Panc1 (cell line): ENCODE results near the gene C2CD2L. TPM values are rescaled to one million over a fixed set of nuclear protein-coding genes. Genes with fewer than 3 reads are reported as not detected.

Experiments
- ATAC-seq: fragments of 200-7000 bp; cut with Tn5 transposase; 2 replicates; pipeline ENCODE4 v1.9.1; 2020; ENCODE audit warnings: mild to moderate bottlenecking, moderate library complexity
- BruUV-seq: library from RNA; stranded (reverse); fragments of 400-500 nt; replicated peaks from 2 replicates; lab custom pipeline; 2021; lab: Mats Ljungman, UMichigan
- CTCF ChIA-PET: fragments of 300-600 bp; sonication (Branson Sonifier 250); formaldehyde crosslinking; loops from one replicate; lab custom pipeline; 2022; ENCODE audit warnings: antibody characterized with exemption; lab: Charles Lee
- POLR2A ChIA-PET: fragments of 300-600 bp; sonication (Branson Sonifier 250); formaldehyde crosslinking; loops from one replicate; lab custom pipeline; 2022; ENCODE audit warnings: antibody characterized with exemption; lab: Charles Lee
- DNase-seq: peaks from one replicate; pipeline ENCODE4 v3.0.0-alpha.2; 2010; ENCODE audit warnings: low read depth, low spot score
- H3K27ac ChIP-seq: 2 replicates; pipeline ENCODE4 v1.5.1; 2011; ENCODE audit warnings: mild to moderate bottlenecking, low read length, inconsistent platforms
- H3K27me3 ChIP-seq: fragments of 200-500 bp; sonication (Bioruptor generic); 2 replicates; pipeline ENCODE4 v1.6.0; 2014; ENCODE audit warnings: low read length, inconsistent platforms; ENCODE audit not compliant: control insufficient read depth, insufficient read depth
- H3K36me3 ChIP-seq: fragments of 200-500 bp; sonication (Bioruptor generic); 2 replicates; pipeline ENCODE4 v1.5.1; 2014; ENCODE audit warnings: inconsistent platforms, mild to moderate bottlenecking, low read length, moderate library complexity; ENCODE audit not compliant: control insufficient read depth, insufficient read depth
- H3K4me1 ChIP-seq: 2 replicates; pipeline ENCODE4 v1.5.1; 2011; ENCODE audit warnings: inconsistent platforms, mild to moderate bottlenecking, low read length, moderate library complexity; ENCODE audit not compliant: control insufficient read depth, insufficient read depth
- H3K4me3 ChIP-seq, 2 experiments: 2 replicates each; pipeline ENCODE4 v1.5.1; 2011 to 2012; ENCODE audit warnings: low read depth in 2 of 2, low read length in 2 of 2, mild to moderate bottlenecking in 2 of 2, inconsistent platforms in 1 of 2, moderate library complexity in 1 of 2
- H3K9me3 ChIP-seq: fragments of 200-500 bp; sonication (Bioruptor generic); 2 replicates; pipeline ENCODE4 v1.5.1; 2014; ENCODE audit warnings: low read depth, mild to moderate bottlenecking, inconsistent platforms, low read length, moderate library complexity; ENCODE audit not compliant: control insufficient read depth, insufficient read depth
- POLR2AphosphoS5 ChIP-seq: IDR thresholded peaks from 2 replicates; pipeline ENCODE4 v1.6.1; 2012; ENCODE audit warnings: mild to moderate bottlenecking, low read depth, low read length, moderate library complexity
- SIN3A ChIP-seq: IDR thresholded peaks from 2 replicates; pipeline ENCODE4 v1.6.1; 2012; ENCODE audit warnings: low read depth, mild to moderate bottlenecking, low read length, moderate library complexity, borderline replicate concordance; ENCODE audit not compliant: insufficient read depth
- TCF7L2 ChIP-seq: IDR thresholded peaks from 2 replicates; pipeline ENCODE4 v1.6.1; 2011; ENCODE audit warnings: mild to moderate bottlenecking, low read depth, low read length, inconsistent platforms
- in situ Hi-C: cut with HindIII; loops from 2 replicates; pipeline ENCODE4 v1.10.0; 2016; ENCODE audit warnings: low sequenced_read_pairs, low pct_unique_long_range_greater_than_20kb
- intact Hi-C: fragments of 100-400 bp; cut with micrococcal nuclease; formaldehyde crosslinking; loops from one replicate; pipeline ENCODE4 v1.10.0; 2022; ENCODE audit not compliant: unreplicated experiment
- total RNA-seq: library from RNA; stranded (reverse); gene quantifications from one replicate; pipeline ENCODE4 v1.2.1, GENCODE V29; 2021; ENCODE audit not compliant: unreplicated experiment
- TF ChIP-seq, protein P1 (sequence below): fragments of 450-650 bp; IDR thresholded peaks from 2 replicates; pipeline ENCODE4 v1.5.1; 2017; ENCODE audit warnings: mild to moderate bottlenecking
- TF ChIP-seq, protein P2 (sequence below), 2 experiments: IDR thresholded peaks; 2 replicates each; pipeline ENCODE4 v1.6.1; 2011 to 2012; ENCODE audit warnings: low read depth in 2 of 2, control low read depth in 1 of 2, low read length in 1 of 2, mild to moderate bottlenecking in 1 of 2, moderate library complexity in 1 of 2; ENCODE audit not compliant: insufficient read depth in 1 of 2

Gene C2CD2L
- total RNA-seq, 1 experiment from 2014 or later: 10.1 TPM

DNA sequence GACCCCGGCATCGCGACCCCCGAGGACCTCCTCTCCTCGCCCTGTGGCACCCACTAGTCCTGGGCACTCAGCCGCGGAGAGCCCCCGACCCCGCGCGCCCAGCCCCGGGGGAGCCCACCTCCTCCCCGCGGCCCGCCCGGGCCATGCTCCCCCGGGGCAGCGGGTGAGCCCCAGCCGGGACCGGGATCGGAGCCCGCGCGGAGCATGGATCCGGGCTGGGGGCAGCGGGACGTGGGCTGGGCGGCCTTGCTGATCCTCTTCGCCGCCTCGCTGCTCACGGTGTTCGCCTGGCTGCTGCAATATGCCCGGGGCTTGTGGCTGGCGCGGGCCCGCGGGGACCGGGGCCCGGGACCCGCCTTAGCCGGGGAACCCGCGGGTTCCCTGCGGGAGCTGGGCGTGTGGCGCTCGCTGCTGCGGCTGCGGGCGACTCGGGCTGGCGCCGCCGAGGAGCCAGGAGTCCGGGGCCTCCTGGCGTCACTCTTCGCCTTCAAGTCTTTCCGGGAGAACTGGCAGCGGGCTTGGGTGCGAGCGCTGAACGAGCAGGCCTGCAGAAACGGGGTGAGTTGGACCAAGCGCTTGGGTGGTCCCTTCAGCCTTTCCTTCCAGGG is 498 bp downstream of the C2CD2L start:
- ChIA-PET CTCF (no interaction called here), POLR2A (interaction anchor here (0.6 to 0.9 kb wide), 2 partner anchors 13 to 274 kb away, joined by 3 to 13 read pairs; partner anchors contain the start of gene USP2)
- TF ChIP-seq, protein P1, sequence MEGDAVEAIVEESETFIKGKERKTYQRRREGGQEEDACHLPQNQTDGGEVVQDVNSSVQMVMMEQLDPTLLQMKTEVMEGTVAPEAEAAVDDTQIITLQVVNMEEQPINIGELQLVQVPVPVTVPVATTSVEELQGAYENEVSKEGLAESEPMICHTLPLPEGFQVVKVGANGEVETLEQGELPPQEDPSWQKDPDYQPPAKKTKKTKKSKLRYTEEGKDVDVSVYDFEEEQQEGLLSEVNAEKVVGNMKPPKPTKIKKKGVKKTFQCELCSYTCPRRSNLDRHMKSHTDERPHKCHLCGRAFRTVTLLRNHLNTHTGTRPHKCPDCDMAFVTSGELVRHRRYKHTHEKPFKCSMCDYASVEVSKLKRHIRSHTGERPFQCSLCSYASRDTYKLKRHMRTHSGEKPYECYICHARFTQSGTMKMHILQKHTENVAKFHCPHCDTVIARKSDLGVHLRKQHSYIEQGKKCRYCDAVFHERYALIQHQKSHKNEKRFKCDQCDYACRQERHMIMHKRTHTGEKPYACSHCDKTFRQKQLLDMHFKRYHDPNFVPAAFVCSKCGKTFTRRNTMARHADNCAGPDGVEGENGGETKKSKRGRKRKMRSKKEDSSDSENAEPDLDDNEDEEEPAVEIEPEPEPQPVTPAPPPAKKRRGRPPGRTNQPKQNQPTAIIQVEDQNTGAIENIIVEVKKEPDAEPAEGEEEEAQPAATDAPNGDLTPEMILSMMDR: no peak
- TF ChIP-seq, protein P2, sequence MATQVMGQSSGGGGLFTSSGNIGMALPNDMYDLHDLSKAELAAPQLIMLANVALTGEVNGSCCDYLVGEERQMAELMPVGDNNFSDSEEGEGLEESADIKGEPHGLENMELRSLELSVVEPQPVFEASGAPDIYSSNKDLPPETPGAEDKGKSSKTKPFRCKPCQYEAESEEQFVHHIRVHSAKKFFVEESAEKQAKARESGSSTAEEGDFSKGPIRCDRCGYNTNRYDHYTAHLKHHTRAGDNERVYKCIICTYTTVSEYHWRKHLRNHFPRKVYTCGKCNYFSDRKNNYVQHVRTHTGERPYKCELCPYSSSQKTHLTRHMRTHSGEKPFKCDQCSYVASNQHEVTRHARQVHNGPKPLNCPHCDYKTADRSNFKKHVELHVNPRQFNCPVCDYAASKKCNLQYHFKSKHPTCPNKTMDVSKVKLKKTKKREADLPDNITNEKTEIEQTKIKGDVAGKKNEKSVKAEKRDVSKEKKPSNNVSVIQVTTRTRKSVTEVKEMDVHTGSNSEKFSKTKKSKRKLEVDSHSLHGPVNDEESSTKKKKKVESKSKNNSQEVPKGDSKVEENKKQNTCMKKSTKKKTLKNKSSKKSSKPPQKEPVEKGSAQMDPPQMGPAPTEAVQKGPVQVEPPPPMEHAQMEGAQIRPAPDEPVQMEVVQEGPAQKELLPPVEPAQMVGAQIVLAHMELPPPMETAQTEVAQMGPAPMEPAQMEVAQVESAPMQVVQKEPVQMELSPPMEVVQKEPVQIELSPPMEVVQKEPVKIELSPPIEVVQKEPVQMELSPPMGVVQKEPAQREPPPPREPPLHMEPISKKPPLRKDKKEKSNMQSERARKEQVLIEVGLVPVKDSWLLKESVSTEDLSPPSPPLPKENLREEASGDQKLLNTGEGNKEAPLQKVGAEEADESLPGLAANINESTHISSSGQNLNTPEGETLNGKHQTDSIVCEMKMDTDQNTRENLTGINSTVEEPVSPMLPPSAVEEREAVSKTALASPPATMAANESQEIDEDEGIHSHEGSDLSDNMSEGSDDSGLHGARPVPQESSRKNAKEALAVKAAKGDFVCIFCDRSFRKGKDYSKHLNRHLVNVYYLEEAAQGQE (IDR thresholded peaks at IDR 0.05; ENCODE audit: insufficient read depth in 1 of 2, low read depth in 2 of 2, low read length in 1 of 2): no peak
- TF ChIP-seq POLR2AphosphoS5 (no peak), TCF7L2 (no peak), SIN3A (no peak)
- peak overlapping the region; percentile 75 to 92 for H3K4me3 ChIP-seq
- no peaks in the 10 kb centered on the region for H3K27me3 ChIP-seq
- DNase-seq (no peak), ATAC-seq (peak; percentile 54)
- H3K36me3 ChIP-seq: no peaks in the 10 kb centered on the region
- H3K27ac ChIP-seq: peak overlapping the region; percentile 49
- no TSS peak for BruUV-seq
- peaks cover 27% of the 10 kb centered on the region for H3K4me1 ChIP-seq
- in situ Hi-C loops (no loop called here), intact Hi-C loops (no loop called here)
- H3K9me3 ChIP-seq: no peaks in the 10 kb centered on the region

DNA sequence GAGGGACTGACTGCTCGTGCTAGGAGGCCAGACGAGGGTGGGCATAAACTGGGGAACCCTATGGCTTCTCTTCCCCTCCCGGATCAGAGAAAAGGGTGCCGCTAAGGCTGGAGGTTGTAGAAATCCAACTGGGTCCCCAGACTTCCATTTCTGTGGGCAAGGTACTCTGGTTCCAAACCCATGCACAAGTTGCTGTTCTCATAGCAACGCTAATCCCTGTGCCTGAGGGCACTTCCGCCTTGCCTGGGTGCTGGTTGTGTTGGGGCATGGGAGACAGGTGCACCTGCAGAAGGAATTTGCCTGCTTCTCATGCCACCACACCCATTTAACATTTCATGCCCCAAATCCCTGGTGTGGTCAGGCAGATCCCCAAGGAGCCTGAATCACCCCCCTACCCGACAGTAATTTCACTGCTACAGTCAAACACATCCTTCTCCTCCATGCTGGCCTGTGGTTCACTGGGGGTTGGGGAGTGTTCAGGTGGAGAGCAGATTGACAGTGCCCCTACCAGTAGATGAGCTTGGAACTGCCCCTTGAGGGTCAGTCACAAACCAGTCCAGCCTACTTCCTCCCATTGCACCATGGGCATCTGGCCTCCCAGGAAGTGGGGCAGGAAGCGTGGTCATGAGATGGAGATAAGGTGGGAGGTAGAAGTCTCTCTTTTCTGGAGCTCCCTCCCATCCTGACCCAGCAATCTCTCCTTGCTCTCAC is 1.2 kb downstream of the C2CD2L start:
- ChIA-PET POLR2A (interaction anchor here (0.5 to 0.6 kb wide), 2 partner anchors 12 to 60 kb away, joined by 3 to 13 read pairs; partner anchors contain the start of gene NLRX1), CTCF (interaction anchor here (0.6 to 0.9 kb wide), 2 partner anchors 10 to 25 kb away, joined by 3 to 4 read pairs; no protein-coding TSS in a partner anchor)
- peak overlapping the region; percentile 49 for H3K27ac ChIP-seq
- DNase-seq: no peak
- in situ Hi-C loops: no loop called here
- no peaks in the 10 kb centered on the region for H3K27me3 ChIP-seq
- BruUV-seq: no TSS peak
- TF ChIP-seq POLR2AphosphoS5 (no peak), SIN3A (no peak), TCF7L2 (no peak)
- TF ChIP-seq, protein P2 (IDR thresholded peaks at IDR 0.05; ENCODE audit: insufficient read depth in 1 of 2, low read depth in 2 of 2, low read length in 1 of 2): no peak
- TF ChIP-seq, protein P1: no peak
- intact Hi-C loops: no loop called here
- no peaks in the 10 kb centered on the region for H3K36me3 ChIP-seq
- peak; percentile 14; the same call in 1 of the 2 replicates for ATAC-seq
- H3K4me3 ChIP-seq: peak overlapping the region; percentile 75 to 92
- peaks cover 24% of the 10 kb centered on the region for H3K4me1 ChIP-seq
- H3K9me3 ChIP-seq: no peaks in the 10 kb centered on the region
